Measurements from ENCODE around the gene ZSWIM4.
A peak's percentile ranks its signal among the peaks of the same experiment; 100 is the strongest.
"Not testable (repeated sequence)": the region's sequence is repeated elsewhere in the genome, so short reads cannot be mapped to it uniquely, and the experiment has no call there.

ZSWIM4 gene
- total RNA-seq = 4.9 to 7.0 (median 5.9) reads per million in 4 donors

DNA sequence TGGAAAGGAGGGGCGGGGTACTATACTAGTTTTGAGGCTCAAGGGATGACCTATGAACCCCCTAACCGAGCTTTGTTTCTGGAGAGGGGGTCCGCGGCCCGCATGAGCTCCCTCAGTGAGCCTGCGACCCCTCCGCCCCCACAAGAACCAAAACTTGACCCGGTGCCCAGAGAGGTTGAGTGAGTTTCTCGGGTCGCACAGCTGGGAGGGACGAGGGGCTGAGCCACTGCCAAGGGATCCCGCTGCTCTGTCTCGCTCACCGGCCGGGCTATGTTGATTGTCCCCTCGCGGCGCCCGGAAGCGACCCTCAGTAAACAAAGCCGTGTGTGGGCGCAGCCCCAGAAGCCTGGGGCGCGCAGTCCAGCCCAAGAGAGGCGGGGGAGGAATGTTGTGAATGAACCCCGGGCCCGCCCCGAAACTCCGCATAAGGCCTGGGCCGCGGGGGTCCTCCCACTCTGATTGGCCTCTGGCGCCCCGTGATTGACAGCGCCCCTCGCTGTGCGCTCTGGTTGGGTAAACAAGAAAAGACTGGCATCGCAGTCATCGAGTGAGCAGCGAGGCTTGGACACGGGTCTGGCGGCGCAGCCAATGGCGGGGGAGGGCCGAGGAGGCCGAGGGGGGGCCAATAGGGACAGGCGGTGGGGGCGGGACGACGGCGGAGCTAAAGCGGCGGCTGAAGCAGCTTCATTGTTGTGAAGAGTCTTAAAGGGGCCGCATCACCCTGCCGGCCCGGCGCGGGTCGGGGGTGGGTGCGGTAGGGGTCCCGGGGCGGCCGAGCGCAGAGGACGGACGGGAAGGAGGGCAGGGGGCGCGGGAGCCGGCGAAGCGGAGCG, at the start of gene ZSWIM4:
ZSWIM4 (plus strand) TSS at position 687 of the 833 bp plus-strand sequence. CDS start 206 bp downstream, outside the sequence.
- DNase-seq = peak; percentile 78 to 98 (median 80)

DNA sequence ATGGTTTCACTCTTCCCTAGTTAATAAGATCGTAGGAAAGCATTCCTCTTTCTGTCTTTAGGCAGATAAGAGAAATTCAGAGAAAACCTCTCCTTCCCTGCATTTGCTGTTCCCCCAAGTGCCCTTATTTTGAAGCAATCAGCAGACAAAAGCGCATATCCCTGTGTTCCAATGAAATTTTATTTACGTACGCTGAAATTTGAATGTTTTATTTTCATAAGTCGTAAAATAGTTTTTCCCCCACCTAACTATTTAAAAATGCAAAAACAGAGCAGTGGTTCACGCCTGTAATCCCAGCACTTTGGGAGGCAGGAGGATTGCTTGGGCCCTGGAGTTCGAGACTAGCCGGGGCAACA, 48.2 kb upstream of the ZSWIM4 start:
- DNase-seq = no peak

DNA sequence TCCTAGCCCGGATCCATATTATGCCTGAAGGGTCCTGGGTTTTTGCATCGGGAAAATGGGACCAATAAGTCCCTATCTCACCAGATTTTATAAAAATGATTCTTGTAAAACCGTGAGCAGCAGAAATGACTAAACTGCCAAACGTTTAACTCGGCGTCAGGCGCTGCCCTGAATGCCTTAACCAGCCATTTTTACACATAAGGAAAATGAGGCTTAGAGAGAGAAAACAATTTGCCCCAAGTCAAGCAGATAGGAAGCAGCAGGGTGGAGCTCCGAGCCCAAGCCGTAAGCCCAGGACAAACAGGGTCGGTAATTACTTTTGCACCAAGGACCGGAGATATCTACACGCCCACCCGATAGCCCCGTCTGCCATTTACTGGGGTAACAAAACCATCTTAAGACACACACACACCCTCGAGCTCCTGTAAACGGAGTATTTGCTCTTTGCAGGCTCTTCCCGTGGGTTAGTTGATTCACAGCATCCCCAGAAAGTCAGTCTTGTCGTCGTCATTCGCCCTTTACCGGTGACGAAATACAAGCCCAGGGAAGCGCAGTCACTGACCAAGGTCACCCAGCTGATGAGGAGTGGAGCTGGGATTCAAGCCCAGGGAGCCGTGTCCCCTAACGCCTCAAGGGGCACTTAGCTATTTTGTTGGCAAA, 46.9 kb upstream of the ZSWIM4 start:
- peak in 1 of 5 donors; percentile 22 for DNase-seq

DNA sequence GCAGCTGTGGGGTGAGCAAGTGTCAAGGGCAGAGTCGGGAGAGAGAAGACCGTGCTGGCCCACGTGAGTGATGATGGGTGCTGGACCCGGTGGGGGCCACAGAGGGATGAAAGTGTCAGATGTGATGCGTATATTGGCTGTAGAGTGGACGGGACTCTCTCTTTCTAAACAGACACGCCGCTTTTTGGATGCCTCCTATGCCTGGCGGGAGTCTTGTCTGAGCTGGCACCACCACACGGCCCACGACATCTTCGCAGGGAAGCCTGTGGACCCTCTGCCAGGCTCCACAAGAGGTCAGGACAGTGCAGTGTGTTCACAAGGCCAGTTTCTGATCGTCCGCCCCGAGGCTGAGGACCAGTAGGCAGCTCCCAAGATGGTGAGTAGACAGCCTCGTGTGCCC, 43.8 kb upstream of the ZSWIM4 start:
- no peak for DNase-seq

DNA sequence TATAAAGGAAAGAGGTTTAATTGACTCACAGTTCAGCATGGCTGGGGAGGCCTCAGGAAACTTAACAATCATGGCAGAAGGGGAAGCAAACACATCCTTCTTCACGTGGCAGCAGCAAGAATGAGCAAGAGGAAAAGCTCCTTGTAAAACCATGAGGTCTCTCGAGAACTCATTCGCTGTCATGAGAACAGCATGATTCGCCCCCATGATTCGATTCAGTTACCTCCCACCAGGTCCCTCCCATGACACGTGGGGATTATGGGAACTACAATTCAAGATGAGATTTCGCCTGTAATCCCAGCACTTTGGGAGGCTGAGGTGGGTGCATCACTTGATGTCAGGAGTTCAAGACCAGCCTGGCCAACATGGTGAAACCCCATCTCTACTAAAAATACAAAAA, 41.6 kb upstream of the ZSWIM4 start:
- DNase-seq = not testable (repeated sequence)

DNA sequence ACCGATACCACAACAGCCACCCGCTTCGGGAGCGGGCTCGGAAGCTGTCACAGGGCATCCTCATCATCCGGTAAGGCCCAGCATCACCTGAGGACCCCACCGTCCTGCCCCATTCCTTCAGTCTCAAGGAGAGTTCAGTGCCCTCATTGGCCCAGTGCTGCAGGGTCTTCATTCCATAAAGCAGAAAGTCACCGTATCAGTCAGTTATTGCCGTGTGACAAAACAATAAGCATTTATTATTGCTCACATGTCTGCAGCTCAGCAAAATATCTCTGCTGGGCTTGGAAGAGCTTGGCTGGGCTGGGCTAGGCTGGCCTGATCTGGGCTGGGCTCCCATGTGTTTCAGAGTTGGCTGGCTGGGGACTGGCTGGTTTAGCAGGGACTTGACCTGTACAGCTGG, 39.0 kb upstream of the ZSWIM4 start:
- no peak for DNase-seq

DNA sequence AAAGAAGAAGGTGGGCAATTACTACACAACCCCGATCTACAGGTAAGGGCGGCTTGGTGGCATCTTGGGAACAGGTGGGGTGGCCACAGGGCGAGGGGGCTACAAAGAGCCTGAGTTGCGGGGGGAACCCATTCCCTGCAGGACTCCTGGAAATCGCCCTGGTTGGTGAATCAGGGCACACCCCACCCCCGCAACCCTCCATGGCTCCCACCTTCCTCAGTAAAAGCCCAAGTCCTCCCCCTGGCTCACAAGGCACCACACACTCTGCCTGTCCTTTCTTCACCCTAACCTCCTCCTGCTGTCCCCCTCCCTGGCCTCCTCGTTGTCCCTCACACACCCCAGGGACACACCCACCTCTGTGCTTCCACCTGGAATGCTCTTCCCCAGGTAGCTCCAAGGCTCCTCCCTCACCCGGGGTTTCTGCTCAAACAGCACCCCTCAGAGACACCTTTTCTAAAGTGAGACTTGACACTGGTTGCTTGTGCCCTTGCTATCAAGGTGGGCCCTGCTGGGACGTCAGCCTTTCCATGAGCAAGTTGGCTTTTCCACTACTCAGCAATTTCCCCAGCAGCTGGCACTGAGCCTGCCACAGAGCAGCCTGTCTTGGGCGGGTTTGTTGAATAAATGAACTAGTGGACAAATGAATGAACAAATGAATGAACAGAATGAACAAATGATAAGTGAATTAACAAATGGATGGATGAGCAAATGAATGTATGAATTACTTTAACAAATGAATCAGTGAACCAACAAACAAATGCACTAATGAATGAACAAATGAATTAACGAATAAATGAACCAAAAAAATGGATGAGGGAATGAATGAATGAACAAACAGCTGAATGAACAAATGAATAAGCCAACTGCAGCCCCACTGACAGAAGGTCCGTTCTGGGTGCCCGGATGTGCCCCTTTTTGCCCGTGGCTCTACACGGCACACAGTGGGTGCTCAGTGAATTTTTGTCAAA, 37.2 kb upstream of the ZSWIM4 start:
- no peak for DNase-seq

DNA sequence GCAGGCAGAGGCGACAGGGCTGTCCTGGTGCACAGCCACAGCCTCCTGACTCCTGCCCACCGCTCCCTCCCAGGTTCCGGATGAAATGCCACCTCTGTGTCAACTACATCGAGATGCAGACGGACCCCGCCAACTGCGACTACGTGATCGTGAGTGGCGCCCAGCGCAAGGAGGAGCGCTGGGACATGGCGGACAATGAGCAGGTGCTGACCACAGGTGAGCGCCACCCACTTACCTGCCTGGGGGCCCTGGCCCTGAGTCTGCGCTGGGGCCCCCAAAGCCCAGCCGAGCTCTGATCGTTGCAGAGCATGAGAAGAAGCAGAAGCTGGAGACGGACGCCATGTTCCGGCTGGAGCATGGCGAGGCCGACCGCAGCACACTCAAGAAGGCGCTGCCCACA, 36.4 kb upstream of the ZSWIM4 start:
- DNase-seq = no peak

DNA sequence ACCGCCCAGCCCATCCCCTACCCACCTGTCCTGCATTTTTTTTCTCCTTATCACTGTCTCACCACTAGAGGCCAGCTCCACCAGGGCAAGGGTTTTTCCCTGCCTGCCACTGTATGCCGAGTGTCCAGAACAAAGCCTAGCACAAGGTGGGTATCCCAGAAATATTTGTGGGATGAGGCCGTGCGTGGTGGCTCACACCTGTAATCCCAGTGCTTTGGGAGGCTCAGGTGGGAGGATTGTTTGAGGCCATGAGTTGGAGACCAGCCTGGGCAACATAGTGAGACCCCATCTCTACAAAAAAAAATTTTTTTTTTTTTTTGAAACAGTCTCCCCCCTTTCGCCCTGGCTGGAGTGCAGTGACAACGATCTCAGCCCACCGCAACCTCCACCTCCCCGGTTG, 33.8 kb upstream of the ZSWIM4 start:
- no peak for DNase-seq

DNA sequence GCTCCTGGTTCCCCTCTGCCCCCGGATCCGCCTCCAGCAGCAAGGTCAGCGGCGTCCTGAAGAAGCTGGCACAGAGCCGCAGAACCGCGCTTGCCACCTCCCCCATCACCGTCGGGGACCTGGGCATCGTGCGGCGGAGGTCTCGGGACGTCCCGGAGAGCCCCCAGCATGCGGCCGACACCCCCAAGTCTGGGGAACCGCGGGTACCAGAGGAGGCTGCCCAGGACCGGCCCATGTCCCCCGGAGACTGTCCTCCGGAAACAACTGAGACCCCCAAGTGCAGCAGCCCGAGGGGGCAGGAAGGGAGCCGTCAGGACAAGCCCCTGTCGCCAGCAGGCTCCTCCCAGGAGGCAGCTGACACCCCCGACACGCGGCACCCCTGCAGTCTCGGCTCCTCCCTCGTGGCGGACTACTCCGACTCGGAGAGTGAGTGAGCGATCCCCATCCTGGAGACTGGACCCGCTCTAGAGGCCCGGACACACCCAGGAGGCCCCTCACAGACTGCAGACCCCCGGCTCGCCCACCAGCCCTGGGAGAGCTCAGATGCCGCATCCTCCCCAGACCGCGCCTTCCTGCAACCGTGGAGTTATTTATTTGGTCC, 32.5 kb upstream of the ZSWIM4 start:
- DNase-seq = no peak

DNA sequence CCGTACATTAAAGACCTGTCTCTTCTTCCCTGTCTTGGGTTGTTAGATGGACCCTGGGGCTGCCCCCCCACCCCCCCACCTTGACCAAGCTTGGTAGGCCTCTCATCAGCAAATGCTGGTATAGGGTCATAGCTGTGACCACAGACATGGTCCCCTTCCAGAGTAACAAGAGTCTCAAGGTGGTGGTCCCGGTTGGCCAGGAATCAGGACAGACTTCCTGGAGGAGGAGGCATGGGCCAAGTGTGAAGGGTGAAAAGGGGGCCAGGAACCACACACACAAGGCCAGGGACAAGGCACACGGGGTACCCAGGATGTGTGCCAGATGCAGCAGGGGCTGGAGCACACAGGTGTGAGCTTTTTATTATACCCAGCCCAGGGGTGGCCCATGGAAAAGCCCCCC, 32.0 kb upstream of the ZSWIM4 start:
- no peak for DNase-seq

DNA sequence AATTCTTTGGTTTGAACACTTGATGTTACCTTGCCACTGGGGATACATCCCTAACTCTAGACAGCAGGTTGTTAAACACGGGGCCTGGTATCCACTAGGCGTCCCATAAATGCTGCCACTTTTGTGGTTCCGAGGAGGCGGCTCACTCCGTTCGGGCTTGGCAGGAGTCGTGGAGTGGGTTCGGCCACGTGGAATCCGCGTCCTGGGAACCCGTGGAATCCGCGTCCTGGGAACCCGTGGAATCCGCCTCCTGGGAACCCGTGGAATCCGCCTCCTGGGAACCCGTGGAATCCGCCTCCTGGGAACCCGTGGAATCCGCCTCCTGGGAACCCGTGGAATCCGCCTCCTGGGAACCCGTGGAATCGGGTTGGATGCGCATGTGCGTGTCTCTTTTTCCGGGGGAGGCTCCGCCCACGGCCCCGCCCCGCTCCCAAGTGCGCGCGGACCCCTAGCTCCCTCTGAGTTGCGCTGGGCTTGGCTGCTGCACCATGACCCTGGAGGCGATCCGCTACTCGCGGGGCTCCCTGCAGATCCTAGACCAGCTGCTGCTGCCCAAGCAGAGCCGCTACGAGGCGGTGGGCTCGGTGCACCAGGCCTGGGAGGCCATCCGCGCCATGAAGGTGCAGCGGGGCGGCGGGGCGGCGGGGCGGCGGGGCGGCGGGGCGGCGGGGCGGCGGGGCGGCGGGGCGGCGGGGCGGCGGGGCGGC, 31.0 kb upstream of the ZSWIM4 start, which contains the start of gene MRI1:
MRI1 (plus strand) TSS at position 422 of the 707 bp plus-strand sequence; CDS start at position 489, 67 bp downstream.
- DNase-seq = peak in 3 of 5 donors; percentile 51 to 55 (median 54)

DNA sequence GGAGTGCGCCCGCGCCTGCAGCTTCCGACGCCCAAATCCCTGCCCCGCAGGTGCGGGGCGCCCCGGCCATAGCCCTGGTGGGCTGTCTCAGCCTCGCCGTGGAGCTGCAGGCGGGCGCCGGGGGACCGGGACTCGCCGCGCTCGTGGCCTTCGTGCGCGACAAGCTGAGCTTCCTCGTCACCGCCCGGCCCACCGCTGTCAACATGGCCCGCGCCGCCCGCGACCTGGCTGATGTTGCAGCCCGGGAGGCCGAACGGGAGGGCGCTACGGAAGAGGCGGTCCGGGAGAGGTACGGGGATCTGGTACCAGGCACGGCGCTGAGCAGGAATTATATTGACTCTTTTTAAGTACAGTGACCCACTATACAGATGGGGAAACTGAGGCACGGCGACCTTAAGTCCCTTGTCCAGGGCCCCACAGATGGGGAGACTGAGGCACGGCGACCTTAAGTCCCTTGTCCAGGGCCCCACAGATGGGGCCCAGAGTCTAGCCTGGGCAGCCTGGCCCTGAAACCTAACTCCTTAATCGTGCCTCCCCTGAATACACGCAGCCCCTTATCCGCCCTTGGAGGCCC, 30.3 kb upstream of the ZSWIM4 start:
- DNase-seq = peak in 3 of 5 donors; percentile 25

DNA sequence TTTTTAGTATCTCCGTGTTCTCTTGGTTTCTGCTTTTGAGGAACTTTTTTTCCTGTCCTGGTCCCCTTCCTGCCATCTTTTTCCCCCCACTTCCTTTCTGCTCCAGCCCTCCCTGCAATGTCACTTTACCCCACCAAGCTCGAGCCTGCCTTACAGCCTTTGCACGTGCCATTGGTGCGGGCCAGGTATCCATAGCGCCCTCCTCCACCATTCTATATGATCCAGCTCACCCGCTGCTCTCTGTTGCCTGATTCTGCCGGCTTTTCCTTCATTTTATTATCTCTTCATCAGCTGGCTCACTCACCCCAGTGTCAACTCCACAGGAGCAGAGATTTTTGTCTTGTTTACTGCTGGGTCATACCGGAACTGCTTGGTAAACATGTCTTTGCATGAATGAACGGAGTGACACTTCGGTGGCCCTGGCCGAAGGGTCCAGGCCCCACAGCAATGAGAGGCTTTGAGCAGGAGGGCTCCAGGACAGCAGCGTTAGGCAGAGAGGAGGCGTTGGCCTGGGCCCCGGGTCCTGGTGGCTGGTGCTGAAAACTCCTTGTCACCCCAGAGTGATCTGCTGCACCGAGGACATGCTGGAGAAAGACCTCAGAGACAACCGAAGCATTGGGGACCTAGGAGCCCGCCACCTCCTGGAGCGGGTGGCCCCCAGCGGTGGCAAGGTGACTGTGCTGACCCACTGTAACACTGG, 29.7 kb upstream of the ZSWIM4 start:
- DNase-seq = no peak

DNA sequence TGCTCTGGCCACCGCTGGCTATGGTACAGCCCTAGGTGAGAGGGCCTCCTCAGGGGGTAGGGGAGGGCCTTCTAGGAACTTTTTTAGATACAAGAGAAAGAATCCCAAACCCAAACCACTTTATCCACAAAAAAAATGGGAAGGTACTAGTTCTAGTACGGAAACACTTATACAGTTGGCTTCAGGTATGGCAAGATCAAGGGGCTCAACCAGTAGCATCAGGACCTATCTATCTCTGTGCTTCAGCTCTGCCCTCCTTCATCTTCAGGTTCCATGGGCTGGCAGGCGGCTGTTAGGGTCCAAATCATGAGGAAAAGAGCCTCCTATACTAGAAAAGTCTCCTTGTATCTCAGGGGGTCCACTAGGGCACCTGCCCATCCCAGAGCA, 29.2 kb upstream of the ZSWIM4 start:
- no peak for DNase-seq

DNA sequence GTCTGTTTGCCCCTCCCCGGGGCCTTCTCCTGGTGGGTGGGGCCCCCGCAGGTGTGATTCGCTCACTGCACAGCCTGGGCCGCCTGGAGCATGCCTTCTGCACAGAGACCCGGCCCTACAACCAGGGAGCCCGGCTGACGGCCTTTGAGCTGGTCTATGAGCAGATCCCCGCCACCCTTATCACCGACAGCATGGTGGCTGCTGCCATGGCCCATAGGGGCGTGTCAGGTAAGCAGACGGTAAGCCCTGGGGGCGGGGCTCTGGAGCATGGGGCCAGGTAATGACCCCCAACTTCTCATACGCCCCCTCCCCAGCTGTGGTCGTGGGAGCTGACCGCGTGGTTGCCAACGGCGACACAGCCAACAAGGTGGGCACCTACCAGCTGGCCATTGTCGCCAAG, 26.7 kb upstream of the ZSWIM4 start:
- DNase-seq = no peak

DNA sequence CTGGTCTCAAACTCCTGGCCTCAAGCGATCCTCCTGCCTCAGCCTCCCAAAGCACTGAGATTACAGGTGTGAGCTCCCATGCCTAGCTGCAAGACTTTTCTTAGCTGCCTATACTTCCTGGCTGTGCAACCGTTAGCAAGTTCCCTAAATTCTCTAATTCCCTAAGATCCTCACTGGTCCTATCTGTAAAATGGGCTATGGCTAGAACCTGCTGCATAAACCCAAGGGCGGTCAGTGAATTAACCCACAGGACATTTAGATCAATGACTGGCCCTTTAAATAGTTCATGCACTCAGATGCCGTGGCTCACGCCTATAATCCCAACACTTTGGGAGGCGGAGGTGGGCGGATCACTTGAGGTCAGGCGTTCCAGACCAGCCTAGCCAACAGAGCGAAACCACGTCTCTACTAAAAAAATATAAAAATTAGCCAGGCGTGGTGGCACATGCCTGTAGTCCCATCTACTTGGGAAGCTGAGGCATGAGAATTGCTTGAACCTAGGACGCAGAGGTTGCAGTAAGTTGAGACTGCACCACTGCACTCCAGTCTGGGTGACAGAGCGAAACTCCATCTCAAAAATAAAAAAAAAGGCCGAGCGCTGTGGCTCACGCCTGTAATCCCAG, 25.1 kb upstream of the ZSWIM4 start:
- DNase-seq = no peak

DNA sequence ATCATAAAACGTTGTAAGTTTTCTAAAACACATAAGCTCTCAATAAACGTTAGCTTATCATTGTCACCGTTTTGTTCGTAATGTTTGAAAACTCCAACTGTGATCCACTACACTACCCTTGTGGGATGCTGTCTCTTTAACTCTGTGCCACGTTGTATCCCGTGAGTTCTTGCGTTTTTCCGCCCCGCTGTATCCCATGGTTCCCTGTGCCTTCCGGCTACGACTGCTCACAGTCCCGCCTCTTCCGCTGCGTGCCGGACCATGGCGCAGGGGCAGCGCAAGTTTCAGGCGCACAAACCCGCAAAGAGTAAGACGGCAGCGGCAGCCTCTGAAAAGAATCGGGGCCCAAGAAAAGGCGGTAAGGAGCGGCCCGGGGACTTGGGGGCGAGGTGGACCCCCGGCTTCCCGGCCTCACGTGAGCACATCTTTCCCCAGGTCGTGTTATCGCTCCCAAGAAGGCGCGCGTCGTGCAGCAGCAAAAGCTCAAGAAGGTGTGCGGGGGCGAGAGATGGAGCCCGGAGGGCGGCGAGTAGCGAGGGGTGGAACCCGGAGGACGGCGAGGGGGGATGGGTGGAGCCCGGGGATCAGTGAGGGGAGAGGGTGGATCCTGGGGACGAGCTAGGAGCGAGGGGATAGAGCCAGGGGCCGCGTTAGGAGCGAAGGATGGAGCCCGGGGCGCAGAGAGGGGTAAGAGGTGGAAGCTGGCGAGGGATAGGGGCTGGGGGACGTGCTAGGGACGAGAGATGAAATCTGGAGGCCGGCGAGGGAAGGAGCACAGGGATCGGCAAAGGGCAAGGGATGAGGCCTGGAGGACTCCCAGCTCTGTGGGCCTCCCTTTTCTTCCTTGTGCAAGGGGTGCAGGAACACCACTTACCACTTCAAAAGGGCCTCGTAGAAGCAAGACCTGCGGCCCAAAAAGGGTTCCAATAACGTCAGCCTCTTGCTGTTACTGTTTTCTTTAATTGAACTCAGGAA, 20.7 kb upstream of the ZSWIM4 start, which contains the start of gene C19orf53:
C19orf53 (plus strand) TSS at position 240 of the 975 bp plus-strand sequence; CDS start at position 262, 22 bp downstream.
- peak; percentile 75 to 88 (median 81) for DNase-seq

DNA sequence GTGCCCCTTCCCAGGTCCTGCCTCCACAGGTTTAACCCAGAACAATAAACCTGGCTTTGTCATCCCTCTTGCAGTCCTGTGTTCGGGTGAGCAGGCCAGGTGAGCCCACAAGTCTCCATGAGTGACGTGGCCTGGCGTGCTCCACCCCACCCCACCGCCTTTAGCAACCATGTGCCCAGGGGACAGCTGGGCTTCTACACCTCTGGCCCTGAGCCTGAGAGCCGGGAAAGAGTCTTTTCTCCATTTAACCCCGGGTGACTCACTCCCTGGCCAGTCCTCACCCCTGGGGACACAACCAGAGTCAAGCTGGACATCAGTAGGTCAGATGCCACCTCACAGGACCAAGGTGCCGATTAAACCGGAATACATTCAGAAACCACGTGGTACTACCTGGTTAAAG, 16.8 kb upstream of the ZSWIM4 start:
- DNase-seq = no peak

Measured in T-helper 1 cell (primary cell).